Measurements from ENCODE around the gene TST. TPM values are rescaled to one million over a fixed set of nuclear protein-coding genes. Genes with fewer than 3 reads are reported as not detected.

TST gene
- total RNA-seq, 1 donor from 2014 or later = 20.5 TPM

DNA sequence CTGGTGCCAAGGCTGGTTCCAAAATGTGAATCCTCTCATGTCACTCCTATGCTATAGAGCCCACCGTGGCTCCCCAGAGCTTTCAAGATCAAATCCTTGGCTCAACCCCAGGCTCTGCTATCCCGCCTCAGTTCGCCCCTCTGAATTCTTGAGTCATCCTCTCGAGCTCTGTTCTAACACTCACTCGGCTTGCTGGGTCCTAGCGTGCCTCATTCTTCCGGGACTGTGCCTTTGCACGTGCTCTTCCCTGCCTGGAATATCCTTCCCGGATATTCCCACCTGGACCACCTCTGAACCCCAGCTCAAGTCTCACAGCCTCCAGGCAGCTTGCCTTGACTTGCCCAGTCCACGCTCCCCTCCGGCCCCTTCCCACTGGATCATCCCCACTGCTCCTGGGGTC, 45.3 kb upstream of the TST start:
- DNase-seq (ENCODE audit: extremely low spot score, unreplicated experiment) = no peak
- no peaks in the 10 kb centered on the region for H3K36me3 Mint-ChIP-seq (ENCODE audit: unreplicated experiment)
- H3K9me3 Mint-ChIP-seq (ENCODE audit: unreplicated experiment) = no peaks in the 10 kb centered on the region
- H3K4me1 Mint-ChIP-seq (ENCODE audit: unreplicated experiment) = no peaks in the 10 kb centered on the region
- TF ChIP-seq, protein P1, sequence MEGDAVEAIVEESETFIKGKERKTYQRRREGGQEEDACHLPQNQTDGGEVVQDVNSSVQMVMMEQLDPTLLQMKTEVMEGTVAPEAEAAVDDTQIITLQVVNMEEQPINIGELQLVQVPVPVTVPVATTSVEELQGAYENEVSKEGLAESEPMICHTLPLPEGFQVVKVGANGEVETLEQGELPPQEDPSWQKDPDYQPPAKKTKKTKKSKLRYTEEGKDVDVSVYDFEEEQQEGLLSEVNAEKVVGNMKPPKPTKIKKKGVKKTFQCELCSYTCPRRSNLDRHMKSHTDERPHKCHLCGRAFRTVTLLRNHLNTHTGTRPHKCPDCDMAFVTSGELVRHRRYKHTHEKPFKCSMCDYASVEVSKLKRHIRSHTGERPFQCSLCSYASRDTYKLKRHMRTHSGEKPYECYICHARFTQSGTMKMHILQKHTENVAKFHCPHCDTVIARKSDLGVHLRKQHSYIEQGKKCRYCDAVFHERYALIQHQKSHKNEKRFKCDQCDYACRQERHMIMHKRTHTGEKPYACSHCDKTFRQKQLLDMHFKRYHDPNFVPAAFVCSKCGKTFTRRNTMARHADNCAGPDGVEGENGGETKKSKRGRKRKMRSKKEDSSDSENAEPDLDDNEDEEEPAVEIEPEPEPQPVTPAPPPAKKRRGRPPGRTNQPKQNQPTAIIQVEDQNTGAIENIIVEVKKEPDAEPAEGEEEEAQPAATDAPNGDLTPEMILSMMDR (IDR thresholded peaks at IDR 0.05) = no peak
- peaks cover 14% of the 10 kb centered on the region for H3K27me3 Mint-ChIP-seq (ENCODE audit: unreplicated experiment)
- no peak overlapping the region for H3K27ac Mint-ChIP-seq (ENCODE audit: unreplicated experiment)
- no peak overlapping the region for H3K4me3 Mint-ChIP-seq (ENCODE audit: unreplicated experiment)

- no peak overlapping the region for H3K4me3 Mint-ChIP-seq (ENCODE audit: unreplicated experiment)
- H3K27ac Mint-ChIP-seq (ENCODE audit: unreplicated experiment) = no peak overlapping the region
- H3K9me3 Mint-ChIP-seq (ENCODE audit: unreplicated experiment) = no peaks in the 10 kb centered on the region
- H3K27me3 Mint-ChIP-seq (ENCODE audit: unreplicated experiment) = peaks cover 13% of the 10 kb centered on the region
- DNase-seq (ENCODE audit: extremely low spot score, unreplicated experiment) = no peak
- TF ChIP-seq, protein P1 (IDR thresholded peaks at IDR 0.05) = no peak
- no peaks in the 10 kb centered on the region for H3K4me1 Mint-ChIP-seq (ENCODE audit: unreplicated experiment)
- H3K36me3 Mint-ChIP-seq (ENCODE audit: unreplicated experiment) = no peaks in the 10 kb centered on the region
Observed at GRCh38 chr22:37063431-37064420, 44.5 kb upstream of the TST start.

- Mint-ChIP-seq H3K9me3 (ENCODE audit: unreplicated experiment) (no peaks in the 10 kb centered on the region), H3K27me3 (ENCODE audit: unreplicated experiment) (peaks cover 4% of the 10 kb centered on the region), H3K27ac (ENCODE audit: unreplicated experiment) (no peak overlapping the region), H3K36me3 (ENCODE audit: unreplicated experiment) (no peaks in the 10 kb centered on the region), H3K4me3 (ENCODE audit: unreplicated experiment) (no peak overlapping the region), H3K4me1 (ENCODE audit: unreplicated experiment) (no peaks in the 10 kb centered on the region)
- DNase-seq (ENCODE audit: extremely low spot score, unreplicated experiment) = no peak
- TF ChIP-seq, protein P1 (IDR thresholded peaks at IDR 0.05) = no peak
Observed at GRCh38 chr22:37062702-37063381, 43.6 kb upstream of the TST start.

- TF ChIP-seq, protein P1 (IDR thresholded peaks at IDR 0.05) = no peak
- no peaks in the 10 kb centered on the region for H3K9me3 Mint-ChIP-seq (ENCODE audit: unreplicated experiment)
- H3K4me1 Mint-ChIP-seq (ENCODE audit: unreplicated experiment) = no peaks in the 10 kb centered on the region
- H3K36me3 Mint-ChIP-seq (ENCODE audit: unreplicated experiment) = peaks cover 2% of the 10 kb centered on the region
- no peak for DNase-seq (ENCODE audit: extremely low spot score, unreplicated experiment)
- no peak overlapping the region for H3K27ac Mint-ChIP-seq (ENCODE audit: unreplicated experiment)
- no peak overlapping the region for H3K4me3 Mint-ChIP-seq (ENCODE audit: unreplicated experiment)
- H3K27me3 Mint-ChIP-seq (ENCODE audit: unreplicated experiment) = peaks cover under 1% of the 10 kb centered on the region
Observed at GRCh38 chr22:37062376-37062675, 43.1 kb upstream of the TST start.

All from osteocyte (in vitro differentiated cells).